HT1080 (cell line): ENCODE measurements around the gene CDCP1. TPM values are rescaled to one million over a fixed set of nuclear protein-coding genes. Genes with fewer than 3 reads are reported as not detected.
A peak's percentile ranks its signal among the peaks of the same experiment; 100 is the strongest.

Experiments used
- DNase-seq: peaks from one replicate; pipeline ENCODE4 v3.0.0-alpha.2; 2015; ENCODE audit warnings: low read depth
- total RNA-seq: library from RNA; depleted of rRNA; stranded (reverse); fragments of >200 nt; shearing (Covaris generic); gene quantifications from 2 replicates; pipeline ENCODE4 v1.2.3, GENCODE V29; 2014

Gene CDCP1
- total RNA-seq, 1 experiment from 2014 or later = 23.8 TPM

GRCh38 chr3:45112939-45113338, 33.2 kb downstream of the CDCP1 start:
- DNase-seq = no peak

GRCh38 chr3:45110509-45110833, 35.7 kb downstream of the CDCP1 start:
- no peak for DNase-seq

- DNase-seq = peak; percentile 69
Observed at GRCh38 chr3:45109771-45110508, 36.2 kb downstream of the CDCP1 start.

- no peak for DNase-seq
Observed at GRCh38 chr3:45106874-45107273, 39.3 kb downstream of the CDCP1 start.

- DNase-seq = peak; percentile 96
Observed at GRCh38 chr3:45105855-45106671, 40.1 kb downstream of the CDCP1 start.

GRCh38 chr3:45104715-45105711, 41.2 kb downstream of the CDCP1 start:
- peak; percentile 80 for DNase-seq

GRCh38 chr3:45103753-45104714, 42.1 kb downstream of the CDCP1 start:
- DNase-seq = no peak

GRCh38 chr3:45103334-45103733, 42.8 kb downstream of the CDCP1 start:
- DNase-seq = no peak

GRCh38 chr3:45100981-45101407, 45.2 kb downstream of the CDCP1 start:
- peak; percentile 59 for DNase-seq

- no peak for DNase-seq
Observed at GRCh38 chr3:45098310-45098709, 47.9 kb downstream of the CDCP1 start.

GRCh38 chr3:45097296-45097883, 48.8 kb downstream of the CDCP1 start:
- no peak for DNase-seq

GRCh38 chr3:45095916-45096526, 50.2 kb downstream of the CDCP1 start:
- no peak for DNase-seq

GRCh38 chr3:45093176-45093575, 53.0 kb downstream of the CDCP1 start:
- no peak for DNase-seq

- peak; percentile 99 for DNase-seq
Observed at GRCh38 chr3:45092132-45093031, 53.8 kb downstream of the CDCP1 start.

GRCh38 chr3:45090855-45091254, 55.3 kb downstream of the CDCP1 start:
- no peak for DNase-seq

- no peak for DNase-seq
Observed at GRCh38 chr3:45088543-45089358, 57.4 kb downstream of the CDCP1 start.

- DNase-seq = no peak
Observed at GRCh38 chr3:45087155-45087554, 59.0 kb downstream of the CDCP1 start.
